K562 (cell line): Measurements from ENCODE around the gene EFHD2.

ENCODE experiments used
- ERF ChIP-seq: fragments of 450-650 bp; formaldehyde crosslinking; IDR thresholded peaks from 2 replicates; pipeline ENCODE4 v1.4.0; 2020; ENCODE audit warnings: mild to moderate bottlenecking, mixed read lengths
- ESRRA ChIP-seq: fragments of 450-650 bp; IDR thresholded peaks from 2 replicates; pipeline ENCODE4 v1.6.1; 2014; ENCODE audit warnings: low read depth, mild to moderate bottlenecking, moderate library complexity, borderline replicate concordance
- GATAD2B ChIP-seq: fragments of 450-650 bp; IDR thresholded peaks from 2 replicates; pipeline ENCODE4 v1.6.1; 2017; ENCODE audit warnings: mild to moderate bottlenecking, borderline replicate concordance
- GTF2F1 ChIP-seq: IDR thresholded peaks from 2 replicates; pipeline ENCODE4 v1.6.1; 2011; ENCODE audit warnings: low read depth, low read length, improper control_type of control experiment
- JUNB ChIP-seq: fragments of 450-650 bp; formaldehyde crosslinking; conservative IDR thresholded peaks from 2 replicates; pipeline ENCODE4 v1.4.0; 2020; ENCODE audit warnings: mild to moderate bottlenecking
- MAZ ChIP-seq, 2 experiments: fragments of 450-650 bp in 1 of 2; sonication (generic) in 1 of 2; formaldehyde crosslinking; IDR thresholded peaks in 1 of 2; conservative IDR thresholded peaks in 1 of 2; 2 replicates each; pipeline versions ENCODE4 v1.4.0 to v1.5.0; 2020; ENCODE audit warnings: mild to moderate bottlenecking in 1 of 2, missing genetic modification reagents in 1 of 2
- MXI1 ChIP-seq: IDR thresholded peaks from 2 replicates; pipeline ENCODE4 v1.6.1; 2011; ENCODE audit warnings: low read depth, mild to moderate bottlenecking, improper control_type of control experiment, low read length
- NUFIP1 ChIP-seq: fragments of 450-650 bp; IDR thresholded peaks from 2 replicates; pipeline ENCODE4 v1.6.1; 2018; ENCODE audit not compliant: partially characterized antibody
- POLR2A ChIP-seq: fragments of 450-650 bp; conservative IDR thresholded peaks from 2 replicates; pipeline ENCODE4 v1.6.1; 2016
- ZNF79 ChIP-seq: fragments of 250-450 bp; sonication (Bioruptor Pico); IDR thresholded peaks from 2 replicates; pipeline ENCODE4 v1.4.0; 2020; ENCODE audit warnings: low read depth, mild to moderate bottlenecking, moderate library complexity

DNA sequence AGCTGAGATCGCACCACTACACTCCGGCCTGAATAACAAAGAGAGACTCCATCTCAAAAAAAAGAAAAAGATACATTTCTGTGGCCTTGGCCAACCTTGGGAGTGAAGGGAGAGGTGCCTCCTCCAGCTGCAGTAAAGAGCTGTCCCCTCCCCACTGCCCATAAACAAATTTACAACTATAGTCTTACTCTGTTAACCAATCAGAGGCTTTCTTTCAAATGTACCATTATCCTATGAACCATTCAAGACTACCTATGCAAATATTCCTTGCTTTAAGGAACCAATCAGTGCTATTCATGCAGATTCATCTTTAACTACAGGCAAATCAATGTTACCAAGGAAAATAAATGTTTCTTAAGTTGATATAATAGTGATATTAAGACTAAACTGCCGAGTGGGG lies 67.2 kb downstream of the EFHD2 start:
- TF ChIP-seq ZNF79 (CRISPR knock-in tag) (no peak), GTF2F1 (no peak), NUFIP1 (no peak), ERF (no peak), JUNB (no peak), MXI1 (no peak), POLR2A (no peak), GATAD2B (no peak), MAZ (CRISPR knock-in tag; conservative IDR thresholded peaks at IDR 0.05 in 1 of 2, IDR thresholded peaks at IDR 0.05 in 1 of 2) (no peak), ESRRA (no peak)
